Sigmoid colon (tissue), 3 donors: ENCODE measurements around the gene RTP2.

Experiments
- CTCF ChIP-seq, 4 experiments: fragments of 450-650 bp in 3 of 4; fragments of 200-600 bp in 1 of 4; IDR thresholded peaks; one replicate each; pipeline ENCODE4 v1.5.1; 2016 to 2019; ENCODE audit warnings: antibody characterized with exemption in 4 of 4, mild to moderate bottlenecking in 3 of 4, moderate library complexity in 2 of 4
- POLR2A ChIP-seq, 2 donors: fragments of 450-650 bp; IDR thresholded peaks; one replicate each; pipeline ENCODE4 v1.6.1; 2016; ENCODE audit warnings: antibody characterized with exemption in 2 of 2, mild to moderate bottlenecking in 2 of 2, moderate library complexity in 2 of 2

- TF ChIP-seq CTCF (IDR thresholded peaks at IDR 0.05): no peak
- TF ChIP-seq POLR2A (IDR thresholded peaks at IDR 0.05): no peak
These were observed 18.7 kb upstream of the RTP2 start for GRCh38 chr3:187721055-187721454.
